UCSD-AML1 (cell line): ENCODE data around the gene PHTF2.
"Not testable (repeated sequence)": the region's sequence is repeated elsewhere in the genome, so short reads cannot be mapped to it uniquely, and the experiment has no call there.

ENCODE experiments used
- DNase-seq: peaks from one replicate; lab custom pipeline; 2025; ENCODE audit not compliant: unreplicated experiment; lab: John Stamatoyannopoulos, UW

The PHTF2 gene

GRCh38 chr7:77873416-77874327, 75.1 kb downstream of the PHTF2 start:
- not testable (repeated sequence) for DNase-seq

GRCh38 chr7:77877791-77878190, 79.2 kb downstream of the PHTF2 start:
- no peak for DNase-seq

- no peak for DNase-seq
Measured at GRCh38 chr7:77878500-77878899, 79.9 kb downstream of the PHTF2 start.

- no peak for DNase-seq
Measured at GRCh38 chr7:77879272-77879671, 80.7 kb downstream of the PHTF2 start.

GRCh38 chr7:77881871-77882270, 83.3 kb downstream of the PHTF2 start:
- no peak for DNase-seq

- DNase-seq, result no peak
Measured at GRCh38 chr7:77885155-77885554, 86.6 kb downstream of the PHTF2 start.

- no peak for DNase-seq
Measured at GRCh38 chr7:77887567-77887966, 89.0 kb downstream of the PHTF2 start.

- no peak for DNase-seq
Measured at GRCh38 chr7:77888998-77889397, 90.4 kb downstream of the PHTF2 start.

- DNase-seq, result no peak
Measured at GRCh38 chr7:77893813-77894212, 95.2 kb downstream of the PHTF2 start.

GRCh38 chr7:77894574-77895091, 96.1 kb downstream of the PHTF2 start:
- DNase-seq, result no peak

- DNase-seq, result no peak
Measured at GRCh38 chr7:77895905-77896304, 97.3 kb downstream of the PHTF2 start.

GRCh38 chr7:77897004-77897547, 98.5 kb downstream of the PHTF2 start:
- no peak for DNase-seq

GRCh38 chr7:77899516-77899915, 100.9 kb downstream of the PHTF2 start:
- DNase-seq, result no peak

GRCh38 chr7:77903597-77903996, 105.0 kb downstream of the PHTF2 start:
- DNase-seq, result peak; percentile 5

- DNase-seq, result no peak
Measured at GRCh38 chr7:77904252-77904651, 105.7 kb downstream of the PHTF2 start.

GRCh38 chr7:77907281-77907680, 108.7 kb downstream of the PHTF2 start:
- DNase-seq, result no peak

GRCh38 chr7:77908664-77909063, 110.1 kb downstream of the PHTF2 start:
- DNase-seq, result no peak

- DNase-seq, result no peak
Measured at GRCh38 chr7:77910124-77910523, 111.6 kb downstream of the PHTF2 start.

- DNase-seq, result no peak
Measured at GRCh38 chr7:77912293-77912692, 113.7 kb downstream of the PHTF2 start.

GRCh38 chr7:77913977-77914607, 115.5 kb downstream of the PHTF2 start:
- DNase-seq, result no peak

GRCh38 chr7:77917500-77918262, 119.1 kb downstream of the PHTF2 start:
- no peak for DNase-seq
